Superior temporal gyrus (tissue), 1 donor: ENCODE results near the gene MARCKSL1.
"Not testable (repeated sequence)": the region's sequence is repeated elsewhere in the genome, so short reads cannot be mapped to it uniquely, and the experiment has no call there.

Experiments used
- DNase-seq: peaks from one replicate; pipeline ENCODE4 v3.0.0-alpha.2; 2016; ENCODE audit errors: extremely low spot score

Gene MARCKSL1

GRCh38 chr1:32289256-32289655 lies 46.8 kb downstream of the MARCKSL1 start:
- no peak for DNase-seq

DNA sequence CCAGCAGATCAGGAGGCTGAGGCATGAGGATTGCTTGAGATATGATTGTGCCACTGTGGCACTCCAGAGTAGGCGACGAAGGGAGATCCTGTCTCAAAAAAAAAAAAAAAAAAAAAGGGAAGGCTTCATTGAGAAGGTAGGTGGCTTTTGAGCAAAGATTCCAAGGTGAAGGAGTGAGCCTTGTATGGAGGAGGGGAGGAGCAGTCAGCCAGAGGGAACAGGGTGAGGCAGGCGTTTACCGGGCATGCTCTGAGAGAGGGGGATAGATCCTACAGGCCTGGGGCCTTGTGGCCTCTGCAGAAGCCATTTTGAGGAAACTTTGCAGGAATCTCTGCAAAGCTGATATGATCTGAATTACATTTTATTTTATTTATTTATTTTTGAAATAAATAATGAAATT lies 49.3 kb downstream of the MARCKSL1 start:
- no peak for DNase-seq

DNA sequence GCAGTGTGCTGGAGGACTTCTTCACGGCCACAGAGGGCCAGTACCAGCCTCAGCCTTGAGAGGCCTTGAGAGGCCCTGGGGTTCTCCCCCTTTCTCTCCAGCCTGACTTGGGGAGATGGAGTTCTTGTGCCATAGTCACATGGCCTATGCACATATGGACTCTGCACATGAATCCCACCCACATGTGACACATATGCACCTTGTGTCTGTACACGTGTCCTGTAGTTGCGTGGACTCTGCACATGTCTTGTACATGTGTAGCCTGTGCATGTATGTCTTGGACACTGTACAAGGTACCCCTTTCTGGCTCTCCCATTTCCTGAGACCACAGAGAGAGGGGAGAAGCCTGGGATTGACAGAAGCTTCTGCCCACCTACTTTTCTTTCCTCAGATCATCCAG lies 50.4 kb downstream of the MARCKSL1 start:
- DNase-seq = no peak

GRCh38 chr1:32284777-32285176 lies 51.3 kb downstream of the MARCKSL1 start:
- DNase-seq = not testable (repeated sequence)
